Esophagus squamous epithelium (tissue), 4 donors: ENCODE data around the gene ABCA3.

Source experiments
- POLR2A ChIP-seq, 4 donors: fragments of 450-650 bp; IDR thresholded peaks; one replicate each; pipeline ENCODE4 v1.6.1; 2017; ENCODE audit warnings: antibody characterized with exemption in 4 of 4, mild to moderate bottlenecking in 4 of 4, moderate library complexity in 3 of 4
- TF ChIP-seq, protein P1 (sequence below), 6 experiments: fragments of 450-650 bp in 4 of 6; fragments of 200-600 bp in 2 of 6; sonication (generic) in 2 of 6; IDR thresholded peaks; one replicate each; pipeline ENCODE4 v1.5.1; 2016 to 2019; ENCODE audit warnings: antibody characterized with exemption in 6 of 6, mild to moderate bottlenecking in 4 of 6, moderate library complexity in 4 of 6

DNA sequence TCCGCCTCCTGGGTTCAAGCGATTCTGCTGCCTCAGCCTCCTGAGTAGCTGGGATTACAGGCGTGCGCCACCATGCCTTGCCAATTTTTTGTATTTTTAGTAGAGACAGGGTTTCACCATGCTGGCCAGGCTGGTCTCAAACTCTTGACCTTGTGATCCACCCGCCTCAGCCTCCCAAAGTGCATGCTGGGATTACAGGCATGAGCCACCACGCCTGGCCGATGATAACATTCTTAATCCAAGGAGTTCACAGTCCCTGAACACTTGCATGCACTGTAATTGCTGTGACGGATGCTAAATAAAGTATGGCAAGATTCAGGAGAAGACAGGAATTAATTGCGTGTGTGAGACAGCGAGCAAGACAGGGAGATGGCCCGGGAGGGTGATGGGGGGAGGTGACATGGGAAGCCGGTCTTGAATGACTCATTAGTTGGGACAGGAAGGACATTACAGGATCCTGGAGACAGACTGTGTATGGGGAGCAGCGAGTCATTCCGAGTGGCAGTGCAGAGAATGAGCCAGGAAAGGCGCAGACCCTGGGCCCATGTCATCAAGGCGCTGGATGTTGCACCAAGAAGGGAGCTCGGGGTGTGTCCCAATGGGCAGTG is 6.7 kb downstream of the ABCA3 start:
- TF ChIP-seq, protein P1, sequence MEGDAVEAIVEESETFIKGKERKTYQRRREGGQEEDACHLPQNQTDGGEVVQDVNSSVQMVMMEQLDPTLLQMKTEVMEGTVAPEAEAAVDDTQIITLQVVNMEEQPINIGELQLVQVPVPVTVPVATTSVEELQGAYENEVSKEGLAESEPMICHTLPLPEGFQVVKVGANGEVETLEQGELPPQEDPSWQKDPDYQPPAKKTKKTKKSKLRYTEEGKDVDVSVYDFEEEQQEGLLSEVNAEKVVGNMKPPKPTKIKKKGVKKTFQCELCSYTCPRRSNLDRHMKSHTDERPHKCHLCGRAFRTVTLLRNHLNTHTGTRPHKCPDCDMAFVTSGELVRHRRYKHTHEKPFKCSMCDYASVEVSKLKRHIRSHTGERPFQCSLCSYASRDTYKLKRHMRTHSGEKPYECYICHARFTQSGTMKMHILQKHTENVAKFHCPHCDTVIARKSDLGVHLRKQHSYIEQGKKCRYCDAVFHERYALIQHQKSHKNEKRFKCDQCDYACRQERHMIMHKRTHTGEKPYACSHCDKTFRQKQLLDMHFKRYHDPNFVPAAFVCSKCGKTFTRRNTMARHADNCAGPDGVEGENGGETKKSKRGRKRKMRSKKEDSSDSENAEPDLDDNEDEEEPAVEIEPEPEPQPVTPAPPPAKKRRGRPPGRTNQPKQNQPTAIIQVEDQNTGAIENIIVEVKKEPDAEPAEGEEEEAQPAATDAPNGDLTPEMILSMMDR (IDR thresholded peaks at IDR 0.05), result no peak
- no peak for TF ChIP-seq POLR2A (IDR thresholded peaks at IDR 0.05)
